HG03520 (cell line): ENCODE results near the gene SCRN2.

Source experiments
- ATAC-seq: cut with Tn5 transposase; IDR thresholded peaks from one replicate; pipeline ENCODE4 v1.9.1; 2021; ENCODE audit warnings: mild to moderate bottlenecking, moderate library complexity; ENCODE audit not compliant: unreplicated experiment

SCRN2 gene

DNA sequence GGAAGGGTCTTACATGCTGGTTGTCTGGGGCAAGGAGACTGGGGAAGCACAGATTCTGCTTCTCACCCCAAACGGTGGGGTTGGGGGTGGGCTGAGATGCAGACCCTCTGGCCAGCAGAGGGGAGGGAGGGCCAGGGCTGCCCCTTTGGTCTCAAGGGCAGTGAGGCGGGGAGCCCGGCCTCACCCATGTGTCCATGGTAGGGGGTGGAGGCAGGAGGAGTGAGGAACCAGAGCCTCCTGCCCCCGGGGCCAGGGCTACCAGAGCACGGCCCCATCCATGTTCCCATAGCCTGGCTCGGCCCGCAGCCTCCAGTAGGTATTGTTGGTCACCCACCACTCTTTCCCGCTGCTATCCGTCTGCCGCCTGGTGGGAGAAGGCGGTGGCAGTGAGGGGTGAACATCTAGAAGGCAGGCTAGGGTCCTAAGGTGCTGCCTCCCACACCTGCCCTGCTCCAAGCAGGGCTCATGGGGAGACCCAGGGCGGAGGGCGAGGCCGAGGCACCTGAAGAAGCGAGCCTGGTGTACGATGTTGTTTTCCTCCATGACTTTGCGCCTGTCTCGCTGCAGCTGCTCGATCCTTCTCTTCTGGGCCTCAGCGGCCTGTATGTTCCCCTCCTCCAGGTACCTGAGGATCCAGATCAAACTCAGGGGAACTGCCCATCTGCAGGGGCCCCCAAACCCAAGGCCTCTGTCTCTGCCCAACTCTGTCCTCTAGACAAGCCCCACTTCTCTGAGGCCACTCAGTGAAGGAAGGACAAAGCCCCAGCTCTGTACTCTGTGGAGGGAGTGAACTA is 32.8 kb downstream of the SCRN2 start:
- ATAC-seq = no peak

- no peak for ATAC-seq
Observed at GRCh38 chr17:47807421-47807820, 33.7 kb downstream of the SCRN2 start.

DNA sequence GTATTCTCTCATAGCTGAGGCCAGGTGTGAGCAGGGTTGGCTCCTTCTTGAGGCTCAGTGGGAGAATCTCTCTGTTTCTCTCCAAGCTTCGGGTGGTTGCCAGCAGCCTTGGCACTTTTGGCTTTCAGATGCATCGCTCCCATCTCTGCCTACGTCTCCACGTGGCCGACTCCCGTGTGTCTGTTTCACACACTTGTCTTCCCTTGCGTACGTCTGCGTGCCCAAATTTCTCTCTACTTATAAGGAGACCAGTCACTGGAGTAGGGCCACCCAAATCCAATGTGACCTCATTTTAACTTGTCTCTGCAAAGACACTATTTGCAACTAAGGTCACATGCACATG is 34.2 kb downstream of the SCRN2 start:
- no peak for ATAC-seq

GRCh38 chr17:47806026-47806912 is 34.8 kb downstream of the SCRN2 start:
- ATAC-seq = no peak

DNA sequence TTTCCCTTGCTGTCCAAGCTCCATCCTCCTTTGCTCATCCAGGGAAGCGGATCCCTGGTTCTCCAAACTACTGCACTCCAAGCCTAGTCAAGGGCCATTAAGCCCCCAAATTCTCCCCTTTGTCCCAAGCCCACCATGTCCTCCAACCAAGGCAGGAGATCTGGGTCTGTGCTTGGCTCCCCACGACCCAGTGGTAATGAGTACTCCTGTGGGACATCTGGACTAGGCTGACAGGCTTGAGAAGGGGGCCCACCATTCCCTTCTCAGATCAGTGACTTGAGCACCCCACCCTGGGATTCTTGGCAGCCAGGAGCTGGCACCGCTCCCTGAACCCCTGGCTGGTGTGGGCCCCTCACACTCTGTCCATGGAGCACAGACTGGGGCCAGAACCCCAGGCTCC is 36.6 kb downstream of the SCRN2 start:
- ATAC-seq = no peak

GRCh38 chr17:47803751-47804150 is 37.3 kb downstream of the SCRN2 start:
- no peak for ATAC-seq

- ATAC-seq = no peak
Observed at GRCh38 chr17:47803201-47803600, 37.9 kb downstream of the SCRN2 start.

GRCh38 chr17:47802341-47803022 is 38.6 kb downstream of the SCRN2 start:
- ATAC-seq = no peak

- no peak for ATAC-seq
Observed at GRCh38 chr17:47801906-47802305, 39.2 kb downstream of the SCRN2 start.

- ATAC-seq = no peak
Observed at GRCh38 chr17:47801176-47801765, 39.8 kb downstream of the SCRN2 start.

DNA sequence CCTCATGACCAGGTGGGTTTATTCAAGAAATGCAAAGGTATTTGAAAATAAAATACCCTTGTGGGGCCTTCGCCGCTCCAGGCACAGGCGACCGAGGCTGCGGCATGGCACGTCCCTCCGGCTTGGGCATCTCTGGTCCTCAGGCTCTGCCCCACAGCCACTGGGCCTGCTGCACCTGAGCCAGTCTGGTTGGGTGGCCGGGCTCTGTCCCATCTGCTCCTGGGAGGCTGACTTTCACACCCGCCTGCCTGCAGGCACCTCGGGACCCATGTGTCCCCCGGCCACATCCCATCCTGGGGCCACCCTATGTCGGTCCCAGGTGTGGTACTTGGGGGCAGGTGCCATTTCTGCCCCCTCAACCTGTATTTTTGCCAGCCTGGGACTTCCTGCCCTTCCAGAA is 40.4 kb downstream of the SCRN2 start:
- ATAC-seq = no peak

DNA sequence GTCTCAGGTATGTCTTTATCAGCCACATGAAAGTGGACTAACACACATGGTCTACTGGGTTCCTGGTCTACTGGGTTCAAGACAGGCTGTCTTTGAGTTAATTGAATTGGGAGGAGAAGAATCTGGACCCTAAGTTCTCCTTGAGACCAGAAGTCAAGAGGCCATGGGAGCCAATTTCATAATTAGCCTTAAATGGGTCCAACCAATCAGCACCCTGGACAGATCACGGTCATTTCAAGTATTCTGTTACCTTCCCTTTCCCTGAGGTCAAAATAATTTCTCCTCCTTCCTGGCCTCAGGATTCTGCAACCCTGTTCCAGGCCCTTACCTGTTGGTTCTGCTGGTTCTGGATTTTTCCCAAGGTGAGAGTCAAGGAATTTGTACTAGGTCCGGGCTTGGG is 43.3 kb downstream of the SCRN2 start:
- no peak for ATAC-seq

GRCh38 chr17:47792979-47793378 is 48.1 kb downstream of the SCRN2 start:
- ATAC-seq = no peak

DNA sequence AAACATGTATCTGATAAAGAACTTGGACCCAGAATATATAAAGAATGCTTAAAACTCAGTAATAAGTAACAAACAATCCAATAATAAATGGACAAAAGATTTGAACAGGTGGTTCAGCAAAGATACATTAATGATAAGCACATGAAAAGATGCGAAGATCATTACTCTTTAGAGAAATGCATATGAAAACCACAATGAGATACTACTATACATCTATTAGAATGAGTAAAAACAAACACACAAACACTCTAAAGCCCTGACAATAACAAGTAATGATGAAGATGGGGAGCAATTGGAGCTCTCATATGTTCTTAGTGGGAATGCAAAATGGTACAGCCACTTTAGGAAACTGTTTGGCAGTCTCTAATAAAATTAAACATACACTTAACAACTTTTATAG is 48.6 kb downstream of the SCRN2 start:
- no peak for ATAC-seq

GRCh38 chr17:47791025-47791424 is 50.0 kb downstream of the SCRN2 start:
- ATAC-seq = no peak

DNA sequence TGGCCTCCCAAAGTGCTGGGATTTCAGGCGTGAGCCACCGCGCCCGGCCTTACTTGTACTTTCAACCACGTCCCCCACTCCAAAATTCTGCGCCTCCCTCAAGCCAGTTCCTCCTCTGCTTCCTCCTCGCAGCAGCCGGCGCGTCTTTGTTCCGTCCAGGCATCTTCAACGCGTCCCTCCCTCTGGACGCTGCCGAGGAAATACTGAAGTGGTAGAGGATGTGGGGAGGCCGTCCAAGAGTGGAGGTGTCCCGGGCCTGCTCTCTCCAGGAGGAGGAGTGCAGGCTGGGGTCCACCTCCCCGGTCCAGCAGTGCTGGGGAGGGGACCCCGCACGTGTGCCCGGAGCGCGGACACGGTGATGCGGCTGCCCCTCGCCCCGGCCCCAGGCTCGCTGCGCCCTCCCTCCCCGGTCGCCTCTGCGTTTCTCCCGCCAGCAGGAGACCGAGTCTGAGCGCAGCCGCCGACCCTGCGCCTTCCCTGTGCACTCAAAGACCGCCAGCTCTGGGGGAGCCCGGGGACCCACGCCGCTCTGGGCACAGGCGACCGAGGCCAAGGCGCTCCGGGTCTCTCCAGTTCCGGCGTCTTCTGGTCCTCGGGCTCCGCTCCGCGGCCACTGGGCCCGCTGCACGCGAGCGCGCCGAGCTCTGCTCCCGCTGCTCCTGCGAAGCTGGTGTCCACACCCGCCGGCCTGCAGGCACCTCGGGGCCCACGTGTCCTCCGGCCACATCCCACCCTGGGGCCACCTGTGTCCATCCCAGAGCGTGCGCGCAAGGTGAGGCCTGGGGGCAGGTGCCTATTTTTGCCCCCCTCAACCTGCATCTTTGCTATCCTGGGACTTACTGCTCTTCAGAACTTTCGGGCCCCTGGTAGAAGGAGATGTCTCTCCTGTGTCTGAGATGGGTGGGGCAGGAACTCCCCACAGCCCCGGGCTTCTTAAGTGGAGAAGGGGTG is 51.2 kb downstream of the SCRN2 start:
- no peak for ATAC-seq
